COLO829 (cell line): ENCODE results near the gene STARD6.
"Not testable (repeated sequence)": the region's sequence is repeated elsewhere in the genome, so short reads cannot be mapped to it uniquely, and the experiment has no call there.

Experiments
- DNase-seq: peaks from one replicate; pipeline ENCODE4 v3.0.0; 2012; ENCODE audit warnings: low spot score

Gene STARD6

DNA sequence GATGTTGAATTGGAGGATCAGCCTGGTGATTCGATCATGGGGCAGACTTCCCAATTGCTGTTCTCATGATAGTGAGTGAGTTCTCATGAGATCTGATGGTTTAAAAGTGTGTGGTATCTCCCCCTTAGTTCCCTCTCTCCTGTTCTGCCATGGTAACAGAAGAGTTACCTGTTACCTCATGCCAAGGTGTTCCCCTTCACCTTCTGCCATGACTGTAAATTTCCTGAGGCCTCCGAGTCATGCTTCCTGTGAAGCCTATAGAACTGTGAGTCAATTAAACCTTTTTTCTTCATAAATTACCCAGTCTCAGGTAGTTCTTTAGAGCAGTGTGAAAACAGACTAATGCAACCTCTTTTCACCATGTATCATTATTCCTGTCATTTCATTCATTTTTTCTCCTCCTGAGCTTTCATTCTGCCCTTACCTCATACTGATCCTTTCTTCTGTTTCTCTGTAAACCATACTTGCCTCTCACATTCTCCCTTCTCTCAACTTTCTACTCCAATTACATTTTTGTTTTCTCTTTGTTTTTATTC is 22.0 kb downstream of the STARD6 start:
- no peak for DNase-seq

DNA sequence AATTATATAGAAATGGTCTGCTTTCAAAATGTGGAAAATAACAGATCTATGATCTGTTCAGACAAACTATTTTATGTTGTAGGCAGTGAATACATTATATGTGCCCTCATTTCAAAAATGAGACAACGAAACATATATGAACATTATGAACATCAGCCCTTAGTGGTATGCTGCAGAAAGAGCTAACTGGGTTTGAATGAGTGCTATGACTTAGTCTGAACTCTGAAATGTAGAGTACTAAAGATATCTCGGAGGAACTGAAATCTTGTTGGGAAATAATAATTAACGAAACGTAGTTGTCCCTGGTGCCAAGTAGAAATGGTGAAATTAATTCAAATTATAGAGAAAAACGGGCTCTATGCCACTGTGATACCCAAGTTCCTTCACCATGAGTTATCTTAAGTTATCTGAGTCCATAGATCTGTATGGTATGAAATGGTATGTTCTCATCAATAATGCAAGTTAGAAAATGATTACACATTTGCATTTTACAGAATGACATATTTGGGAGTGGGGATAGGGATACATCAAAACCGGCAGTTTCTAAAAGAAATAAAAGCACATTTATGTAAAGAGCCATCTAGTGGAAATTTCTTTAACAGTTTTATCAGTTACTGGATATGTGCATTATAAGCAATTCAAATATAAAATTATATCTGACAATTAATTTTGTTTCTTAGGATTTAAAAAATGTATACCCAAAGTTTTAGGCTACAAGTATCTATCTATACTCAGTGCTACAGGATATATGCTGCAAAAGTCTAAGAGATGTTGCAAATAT is 26.7 kb downstream of the STARD6 start:
- DNase-seq: no peak

DNA sequence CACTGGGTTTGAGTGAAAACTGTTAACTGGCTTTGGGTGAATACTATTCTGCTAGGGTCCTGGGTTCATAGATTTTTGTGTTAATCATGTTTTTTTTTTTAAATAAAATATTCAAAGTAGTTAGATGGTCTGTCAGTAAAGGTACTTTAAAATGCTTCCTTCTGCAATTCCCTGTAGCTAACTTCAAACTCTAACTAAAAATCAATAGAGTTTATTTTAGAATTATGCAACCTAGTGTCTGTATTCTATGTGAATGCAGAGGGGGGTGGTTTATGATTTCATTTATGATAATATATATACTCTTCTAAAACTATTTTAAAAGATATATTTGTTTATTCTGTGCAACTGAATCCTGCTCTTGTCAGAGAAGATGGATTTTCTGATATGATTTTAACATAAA is 27.9 kb downstream of the STARD6 start:
- no peak for DNase-seq

DNA sequence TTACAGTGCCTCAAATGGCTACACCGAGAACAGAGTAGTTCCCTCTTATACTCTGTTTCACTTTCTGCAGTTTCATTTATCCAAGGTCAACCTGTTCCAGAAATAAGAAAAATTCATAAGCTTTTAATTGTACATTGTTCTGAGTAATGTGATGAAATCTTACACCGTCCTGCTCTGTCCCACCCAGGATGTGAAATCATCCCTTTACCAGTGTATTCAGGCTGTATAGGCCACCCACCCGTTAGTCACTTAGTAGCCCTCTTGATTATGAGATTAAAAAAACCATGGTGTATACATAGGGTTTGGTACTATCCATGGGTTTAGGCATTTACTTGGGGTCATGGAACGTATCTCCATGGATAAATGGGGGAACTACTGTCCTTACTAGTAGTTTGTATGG is 29.8 kb downstream of the STARD6 start:
- no peak for DNase-seq

DNA sequence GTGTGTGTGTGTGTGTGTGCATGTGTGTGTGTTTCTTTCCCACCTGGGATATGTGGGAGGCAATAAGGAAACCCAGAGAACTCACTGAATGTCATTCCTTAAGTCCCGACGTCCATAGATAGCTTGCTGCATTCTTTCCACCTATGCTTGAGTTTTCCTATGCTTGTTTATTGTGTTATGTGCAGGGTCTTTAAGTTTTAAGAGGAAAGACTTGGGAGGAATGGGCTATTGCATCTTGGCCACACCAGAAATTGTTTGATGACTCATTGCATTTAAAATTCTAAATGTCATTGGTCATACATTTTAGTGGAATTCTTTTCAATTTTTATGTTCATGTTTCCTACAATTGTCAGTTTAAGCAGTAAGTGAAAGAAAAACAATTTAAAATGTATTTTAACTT is 33.7 kb downstream of the STARD6 start:
- no peak for DNase-seq

DNA sequence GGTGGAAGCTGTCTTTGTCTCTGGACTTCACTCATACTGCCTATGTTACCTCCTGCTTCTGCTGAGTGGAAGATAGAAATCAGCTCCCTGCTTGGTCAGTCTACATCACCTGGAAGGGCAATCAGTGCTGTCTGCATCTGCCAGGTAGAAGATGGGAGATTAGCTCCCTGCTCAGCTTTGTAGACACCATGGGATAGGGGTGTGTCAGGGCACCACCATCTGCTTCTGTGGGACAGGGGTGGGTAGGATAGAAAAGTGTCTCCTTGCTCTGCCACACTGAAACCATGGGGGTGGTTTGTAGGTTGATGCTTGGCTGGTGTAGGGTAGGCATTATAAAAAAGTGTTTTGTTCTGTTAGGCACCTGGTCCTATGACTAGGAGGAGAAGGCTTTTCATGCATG is 34.1 kb downstream of the STARD6 start:
- no peak for DNase-seq

DNA sequence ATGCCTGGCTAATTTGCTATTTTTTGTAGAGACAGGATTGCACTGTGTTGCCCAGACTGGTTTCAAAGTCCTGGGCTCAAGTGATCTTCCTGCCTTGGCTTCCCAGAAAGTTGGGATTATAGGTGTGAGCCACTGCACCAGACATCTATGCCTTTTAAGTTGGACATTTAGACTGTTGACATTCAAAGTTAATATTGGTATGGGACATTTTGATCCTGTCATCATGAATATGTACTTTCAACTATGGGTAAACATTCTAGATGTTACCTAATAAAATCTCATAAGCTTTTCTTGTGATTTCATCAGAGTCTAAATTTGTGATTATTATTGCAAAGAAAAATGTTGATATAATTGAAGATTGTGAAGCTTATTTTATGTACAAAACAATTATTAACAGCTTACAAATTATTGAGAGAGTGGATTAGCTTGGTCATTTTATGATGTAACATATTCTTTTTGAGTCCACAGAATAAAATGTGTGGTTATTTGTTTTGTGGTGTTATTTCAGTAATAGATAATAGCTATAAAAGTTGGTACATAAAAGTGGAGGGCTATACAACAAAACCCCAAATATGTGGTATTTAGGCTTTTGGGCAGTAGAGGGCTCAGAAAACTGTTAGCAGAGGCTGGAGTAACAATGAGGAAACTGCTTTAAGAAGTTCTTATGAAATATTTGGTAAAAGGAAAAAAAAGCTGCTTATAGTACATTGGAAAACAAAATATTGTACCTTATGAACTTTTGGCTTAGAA is 41.4 kb downstream of the STARD6 start:
- no peak for DNase-seq

DNA sequence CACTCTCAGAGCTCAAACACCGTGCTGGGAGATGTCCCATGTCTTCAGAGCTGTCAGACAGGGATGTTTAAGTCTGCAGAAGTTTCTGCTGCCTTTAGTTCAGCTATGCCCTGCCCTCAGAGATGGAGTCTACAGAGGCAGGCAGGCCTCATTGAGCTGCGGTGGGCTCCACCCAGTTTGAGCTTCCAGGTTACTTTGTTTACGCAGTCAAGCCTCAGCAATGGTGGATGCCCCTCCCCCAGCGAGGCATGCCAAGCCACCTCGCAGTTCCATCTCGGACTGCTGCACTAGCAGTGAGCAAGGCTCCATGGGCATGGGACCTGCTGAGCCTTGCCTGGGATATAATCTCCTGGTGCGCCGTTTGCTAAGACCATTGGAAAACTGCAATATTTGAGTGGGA is 48.1 kb downstream of the STARD6 start:
- DNase-seq: not testable (repeated sequence)

DNA sequence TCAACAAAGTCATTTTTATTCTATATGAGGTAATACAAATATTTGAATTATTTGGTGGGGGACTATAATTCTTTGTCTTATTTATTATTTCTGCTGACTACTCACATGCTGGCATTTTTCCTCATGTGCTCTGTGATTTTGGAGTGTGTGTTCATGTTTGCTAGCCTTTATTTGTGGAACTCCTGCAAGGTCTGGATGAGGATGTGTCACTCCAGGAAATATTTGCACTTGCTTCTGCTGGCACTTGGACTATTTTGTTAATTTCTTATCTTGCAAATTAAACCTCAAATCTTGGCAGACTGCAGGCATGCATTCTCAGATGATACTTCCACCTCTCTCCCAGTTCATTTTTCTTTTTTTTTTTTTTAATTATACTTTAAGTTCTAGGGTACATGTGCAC is 54.2 kb downstream of the STARD6 start:
- no peak for DNase-seq

DNA sequence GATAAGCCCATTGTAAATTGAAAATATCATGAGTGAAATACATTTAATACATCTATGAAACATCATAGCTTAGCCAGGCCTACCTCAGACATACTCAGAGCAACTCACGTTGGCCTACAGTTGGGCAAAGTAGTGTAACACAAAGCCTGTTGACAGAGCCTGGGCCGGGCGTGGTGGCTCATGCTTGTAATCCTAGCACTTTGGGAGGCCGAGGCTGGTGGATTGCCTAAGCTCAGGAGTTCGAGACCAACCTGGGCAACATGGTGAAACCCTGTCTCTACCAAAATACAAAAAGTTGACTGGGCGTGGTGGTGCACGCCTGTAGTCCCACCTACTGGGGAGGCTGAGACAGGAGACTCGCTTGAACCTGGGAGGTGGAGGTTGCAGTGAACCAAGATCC is 58.7 kb downstream of the STARD6 start:
- DNase-seq: not testable (repeated sequence)

DNA sequence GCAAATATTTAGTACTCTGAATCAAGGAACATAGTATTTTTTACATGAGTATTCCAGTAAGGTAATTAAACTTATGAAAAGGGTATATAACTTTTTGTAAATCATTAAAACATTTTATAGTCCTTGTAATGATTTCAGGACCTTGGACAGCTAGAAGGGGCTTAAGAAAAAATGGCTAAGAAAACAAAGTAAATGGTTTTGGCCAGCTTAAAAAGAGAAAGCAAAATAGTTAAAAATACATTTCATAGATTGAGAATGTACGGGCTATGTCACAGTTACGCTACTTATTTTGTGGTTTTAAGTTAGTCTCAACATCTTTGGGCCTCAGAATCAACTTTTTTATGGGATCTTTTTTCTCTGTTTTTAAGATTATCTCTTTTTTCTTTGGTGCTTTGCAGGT is 61.6 kb downstream of the STARD6 start:
- DNase-seq: no peak

DNA sequence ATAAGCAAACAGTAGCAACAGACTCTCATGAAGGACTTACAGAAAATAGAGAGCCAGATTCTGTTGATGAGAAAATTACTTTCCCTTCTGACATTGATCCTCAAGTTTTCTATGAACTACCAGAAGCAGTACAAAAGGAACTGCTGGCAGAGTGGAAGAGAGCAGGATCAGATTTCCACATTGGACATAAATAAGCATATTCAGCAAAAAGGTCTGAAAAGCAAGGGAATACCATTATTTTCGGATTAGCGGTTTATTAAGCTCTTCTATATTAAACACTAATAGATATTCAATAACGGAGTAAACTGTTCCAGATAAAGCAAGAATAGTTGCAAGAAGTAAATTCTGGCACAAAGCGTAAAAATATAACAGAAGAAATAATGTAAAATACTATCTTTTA is 63.4 kb downstream of the STARD6 start:
- DNase-seq: no peak

DNA sequence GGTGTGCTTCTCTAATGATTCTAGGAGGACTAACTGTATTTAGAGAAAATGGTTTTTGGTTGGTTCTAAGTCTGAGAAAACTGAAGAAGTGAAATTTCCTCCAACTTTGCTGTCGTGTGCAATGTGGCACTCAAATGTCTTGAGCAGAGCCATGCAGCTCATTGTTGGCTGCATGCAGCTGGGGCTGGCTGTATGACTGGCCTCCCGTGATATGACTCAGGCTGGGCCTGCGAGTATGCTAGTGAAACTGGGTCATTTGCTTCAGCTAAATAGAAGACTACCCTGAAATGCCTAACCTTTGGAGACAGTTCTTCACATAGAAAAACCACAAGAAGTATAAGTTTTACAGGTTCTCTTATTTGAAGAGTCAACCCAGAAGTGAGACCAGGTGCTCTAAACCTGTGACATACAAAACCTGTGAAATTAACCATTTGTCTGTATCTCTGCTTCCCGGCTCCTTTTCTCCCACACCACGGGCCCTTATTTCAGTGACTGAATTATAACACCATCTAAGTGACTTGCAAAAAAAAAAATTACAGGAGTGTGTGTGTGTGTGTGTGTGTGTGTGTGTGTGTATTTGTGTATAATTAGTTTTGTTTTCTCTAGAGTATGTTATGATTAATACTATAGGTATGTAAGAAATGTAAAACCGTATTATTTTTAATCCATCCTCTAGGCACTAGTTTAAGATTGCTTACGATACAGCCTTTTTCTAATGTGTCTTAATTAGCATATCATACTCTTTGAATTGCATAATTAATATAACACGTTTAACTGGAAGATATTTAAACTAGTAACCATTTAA is 72.5 kb downstream of the STARD6 start:
- no peak for DNase-seq

DNA sequence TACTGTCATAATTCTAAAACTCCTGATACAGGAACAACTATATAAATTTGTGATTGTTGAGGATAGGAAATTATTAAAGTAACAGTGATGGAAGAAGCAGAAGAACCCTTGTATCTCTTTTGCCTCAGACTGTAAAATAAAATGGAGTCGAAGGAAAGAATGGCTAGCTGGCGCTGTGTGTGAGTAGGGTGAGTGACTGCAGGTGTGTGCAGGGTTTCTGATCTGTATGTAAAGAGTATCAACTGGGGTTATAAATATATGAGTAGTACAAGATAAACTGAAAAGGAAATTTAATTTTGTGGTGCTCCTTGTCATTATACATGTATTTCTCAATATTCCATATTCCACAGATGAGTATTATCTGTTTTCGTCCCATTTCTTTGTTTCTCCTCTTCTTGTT is 73.1 kb downstream of the STARD6 start:
- no peak for DNase-seq

DNA sequence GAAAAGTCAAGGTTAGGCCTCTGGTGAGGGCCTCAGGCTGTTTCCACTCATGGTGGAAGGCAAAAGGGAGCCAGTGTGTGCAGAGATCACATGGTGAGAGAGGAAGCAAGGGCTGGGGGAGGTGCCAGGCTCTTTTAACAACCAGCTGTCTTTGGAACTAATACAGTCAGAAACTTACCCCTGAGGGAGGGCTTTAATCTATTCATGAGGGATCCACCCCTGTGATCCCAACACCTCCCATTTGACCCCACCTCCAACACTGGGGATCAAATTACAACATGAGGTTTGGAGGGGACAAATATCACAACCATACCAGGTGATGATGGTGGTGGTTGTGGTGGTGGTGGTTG is 77.5 kb downstream of the STARD6 start:
- no peak for DNase-seq

DNA sequence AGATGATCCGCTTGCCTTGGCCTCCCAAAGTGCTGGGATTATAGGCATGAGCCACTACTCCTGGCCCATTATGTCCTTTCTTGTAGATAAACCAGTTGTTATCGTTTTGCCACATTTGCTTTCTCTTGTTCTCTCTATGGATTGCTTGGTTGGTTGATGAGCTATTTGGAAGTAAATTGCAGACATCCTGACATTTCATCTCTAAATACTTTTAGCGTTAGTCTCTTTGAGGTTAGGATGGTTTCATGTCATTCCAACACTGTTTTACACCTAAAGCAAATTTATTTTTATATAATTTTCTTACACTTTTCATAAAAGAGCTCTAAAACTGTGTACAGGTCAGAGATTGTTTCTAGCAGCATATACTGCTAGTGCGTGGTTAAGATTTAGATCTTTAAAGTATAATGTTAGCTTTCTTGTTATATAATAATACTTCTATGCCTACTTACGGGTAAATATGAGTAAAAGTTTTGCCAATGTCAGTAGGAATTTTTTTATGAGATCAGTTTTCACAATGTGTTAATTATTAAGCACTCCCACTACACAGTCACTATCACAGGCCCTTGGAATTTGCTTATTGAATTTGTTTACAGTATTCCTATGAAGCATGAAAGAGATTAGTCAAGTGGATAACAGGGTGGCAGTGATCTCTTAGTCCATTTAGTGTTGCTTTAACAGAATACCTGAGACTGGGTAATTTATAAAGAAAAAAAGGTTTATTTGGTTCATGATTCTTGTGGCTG is 78.0 kb downstream of the STARD6 start:
- no peak for DNase-seq

DNA sequence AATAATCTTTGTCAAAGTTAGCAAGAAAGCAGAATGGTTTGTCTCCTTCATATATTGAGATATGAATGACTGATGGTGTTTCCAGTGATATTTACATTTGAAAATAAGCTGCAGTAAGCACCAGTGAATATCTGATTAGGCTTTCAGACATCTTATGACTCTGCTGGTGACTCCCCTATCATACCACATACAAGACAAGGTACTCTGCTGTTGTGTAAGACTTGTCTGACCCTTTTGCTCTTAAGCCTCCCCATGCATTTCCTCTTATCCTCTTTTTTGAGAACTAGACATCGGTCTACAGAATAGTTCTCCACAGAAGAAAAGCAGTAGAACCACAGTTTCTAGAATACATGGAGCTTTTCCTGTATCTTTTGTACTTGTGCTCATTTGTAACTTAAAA is 79.0 kb downstream of the STARD6 start:
- DNase-seq: no peak

DNA sequence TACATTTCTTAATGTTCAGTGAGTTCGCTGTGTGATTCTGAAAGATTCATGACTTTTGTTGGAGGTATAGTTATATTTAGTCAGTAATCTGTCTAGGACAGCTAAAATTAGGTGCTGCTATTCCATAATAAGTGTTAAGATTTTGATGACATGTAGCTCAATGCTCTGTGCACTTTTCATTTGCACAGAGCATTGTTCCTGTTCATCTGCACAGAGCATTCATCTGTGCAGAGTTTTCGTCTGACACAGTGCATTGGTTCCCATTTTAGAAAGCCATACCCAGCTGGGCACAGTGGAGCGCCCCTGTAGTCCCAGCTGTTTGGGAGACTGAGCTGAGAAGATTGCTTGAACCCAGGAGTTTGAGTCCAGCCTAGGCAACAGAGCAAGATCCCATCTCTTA is 79.8 kb downstream of the STARD6 start:
- no peak for DNase-seq
